ENCODE measurements around the gene ANKH.

GRCh38 chr5:14838396-14839319 is 32.9 kb downstream of the ANKH start:
- TF ChIP-seq GATA3 (IDR thresholded peaks at IDR 0.05; ENCODE audit: low read depth, low read length) (no peak), GATA2 (IDR thresholded peaks at IDR 0.05; ENCODE audit: low read depth, low read length) (no peak)
